CD4-positive, CD25-positive, alpha-beta regulatory T cell (primary cell): ENCODE data around the gene RASL11B. TPM values are rescaled to one million over a fixed set of nuclear protein-coding genes. Genes with fewer than 3 reads are reported as not detected.

Source experiments
- ATAC-seq, 2 donors: fragments of 150-1000 bp; cut with Tn5 transposase; one replicate each; pipeline ENCODE4 v1.10.0; 2021; ENCODE audit warnings: low read depth in 2 of 2, moderate number of reproducible peaks in 2 of 2, moderate library complexity in 1 of 2
- DNase-seq, 3 donors: peaks; one replicate each; pipeline versions ENCODE4 v3.0.0 to v3.0.0-alpha.2; 2012 to 2022; ENCODE audit warnings: mixed read lengths in 1 of 3
- H3K27ac ChIP-seq: one replicate; pipeline ENCODE4 v1.7.0; 2013; ENCODE audit warnings: mild to moderate bottlenecking, low read length; ENCODE audit not compliant: insufficient read depth, poor library complexity, severe bottlenecking
- H3K27me3 ChIP-seq: one replicate; pipeline ENCODE4 v1.7.0; 2013; ENCODE audit warnings: low read length; ENCODE audit not compliant: control insufficient read depth, insufficient read depth
- H3K36me3 ChIP-seq: one replicate; pipeline ENCODE4 v1.7.0; 2013; ENCODE audit warnings: mild to moderate bottlenecking, low read length, moderate library complexity; ENCODE audit not compliant: control insufficient read depth, insufficient read depth
- H3K4me1 ChIP-seq: 2 replicates; pipeline ENCODE4 v1.7.0; 2013; ENCODE audit warnings: mild to moderate bottlenecking, low read length; ENCODE audit not compliant: insufficient read depth, control insufficient read depth, poor library complexity, severe bottlenecking
- H3K4me3 ChIP-seq: one replicate; pipeline ENCODE4 v1.7.0; 2013; ENCODE audit warnings: low read depth, mild to moderate bottlenecking, low read length, moderate library complexity
- H3K9me3 ChIP-seq, 2 experiments: 1 replicate in 1 of 2; 2 replicates in 1 of 2; pipeline ENCODE4 v1.7.0; 2013; ENCODE audit warnings: low read length in 2 of 2, mild to moderate bottlenecking in 1 of 2, moderate library complexity in 1 of 2; ENCODE audit not compliant: control insufficient read depth in 2 of 2
- H3K27ac Mint-ChIP-seq, 3 donors: one replicate each; pipeline ENCODE4 v1.8.0; 2020 to 2022; ENCODE audit warnings: mild to moderate bottlenecking in 3 of 3, mixed read lengths in 3 of 3, moderate library complexity in 2 of 3
- H3K27me3 Mint-ChIP-seq: one replicate; pipeline ENCODE4 v1.8.0; 2022; ENCODE audit warnings: mild to moderate bottlenecking, mixed read lengths
- H3K36me3 Mint-ChIP-seq: one replicate; pipeline ENCODE4 v1.8.0; 2020; ENCODE audit warnings: mixed read lengths
- H3K4me1 Mint-ChIP-seq, 4 donors: one replicate each; pipeline ENCODE4 v1.8.0; 2020 to 2022; ENCODE audit warnings: mixed read lengths in 4 of 4, mild to moderate bottlenecking in 1 of 4
- H3K4me3 Mint-ChIP-seq, 4 donors: one replicate each; pipeline ENCODE4 v1.8.0; 2020 to 2022; ENCODE audit warnings: mild to moderate bottlenecking in 4 of 4, mixed read lengths in 4 of 4, moderate library complexity in 3 of 4
- H3K9me3 Mint-ChIP-seq, 7 donors: one replicate each; pipeline ENCODE4 v1.8.0; 2020 to 2022; ENCODE audit warnings: mixed read lengths in 7 of 7, mild to moderate bottlenecking in 3 of 7, moderate library complexity in 2 of 7
- polyA plus RNA-seq, 4 donors: library from polyadenylated mRNA; unstranded; fragments of 300-500 nt; fragmentation: Illumina TruSeq; gene quantifications; one replicate each; pipeline ENCODE4 v1.2.3, GENCODE V29; 2021
- total RNA-seq: library from RNA; stranded (reverse); gene quantifications from one replicate; pipeline ENCODE4 v1.2.3, GENCODE V29; 2022

The RASL11B gene
- total and polyA plus RNA-seq, 5 donors from 2014 or later, result 0.22 to 0.30 TPM; not detected in 3

GRCh38 chr4:52840531-52841370 lies 21.4 kb upstream of the RASL11B start:
- Mint-ChIP-seq H3K27me3 (no peaks in the 10 kb centered on the region), H3K27ac (no peak overlapping the region), H3K4me1 (no peaks in the 10 kb centered on the region), H3K36me3 (no peaks in the 10 kb centered on the region), H3K9me3 (no peaks in the 10 kb centered on the region), H3K4me3 (no peak overlapping the region)
- DNase-seq, result no peak
- ATAC-seq, result no peak
- Histone ChIP-seq H3K4me1 (no peaks in the 10 kb centered on the region), H3K36me3 (no peaks in the 10 kb centered on the region), H3K9me3 (no peaks in the 10 kb centered on the region), H3K27ac (no peak overlapping the region), H3K27me3 (no peaks in the 10 kb centered on the region), H3K4me3 (no peak overlapping the region)

- Histone ChIP-seq H3K27me3 (no peaks in the 10 kb centered on the region), H3K9me3 (no peaks in the 10 kb centered on the region), H3K36me3 (no peaks in the 10 kb centered on the region), H3K27ac (no peak overlapping the region), H3K4me3 (no peak overlapping the region), H3K4me1 (no peaks in the 10 kb centered on the region)
- H3K4me1 Mint-ChIP-seq, result no peaks in the 10 kb centered on the region
- DNase-seq, result no peak
- ATAC-seq, result no peak
- H3K36me3 Mint-ChIP-seq, result no peaks in the 10 kb centered on the region
- no peak overlapping the region for H3K4me3 Mint-ChIP-seq
- no peak overlapping the region for H3K27ac Mint-ChIP-seq
- no peaks in the 10 kb centered on the region for H3K9me3 Mint-ChIP-seq
- no peaks in the 10 kb centered on the region for H3K27me3 Mint-ChIP-seq
Measured at GRCh38 chr4:52841682-52842456, 20.2 kb upstream of the RASL11B start.

GRCh38 chr4:52842792-52843191 lies 19.3 kb upstream of the RASL11B start:
- DNase-seq (no peak), ATAC-seq (no peak)
- Histone ChIP-seq H3K4me1 (no peaks in the 10 kb centered on the region), H3K9me3 (no peaks in the 10 kb centered on the region), H3K27ac (no peak overlapping the region), H3K27me3 (no peaks in the 10 kb centered on the region), H3K4me3 (no peak overlapping the region), H3K36me3 (no peaks in the 10 kb centered on the region)
- no peaks in the 10 kb centered on the region for H3K9me3 Mint-ChIP-seq
- H3K27ac Mint-ChIP-seq, result no peak overlapping the region
- H3K4me3 Mint-ChIP-seq, result no peak overlapping the region
- H3K4me1 Mint-ChIP-seq, result no peaks in the 10 kb centered on the region
- H3K36me3 Mint-ChIP-seq, result no peaks in the 10 kb centered on the region
- H3K27me3 Mint-ChIP-seq, result no peaks in the 10 kb centered on the region

GRCh38 chr4:52843351-52843750 lies 18.8 kb upstream of the RASL11B start:
- no peak overlapping the region for H3K27ac ChIP-seq
- ATAC-seq (no peak), DNase-seq (no peak)
- no peaks in the 10 kb centered on the region for H3K27me3 Mint-ChIP-seq
- no peak overlapping the region for H3K27ac Mint-ChIP-seq
- no peaks in the 10 kb centered on the region for H3K27me3 ChIP-seq
- no peaks in the 10 kb centered on the region for H3K4me1 ChIP-seq
- H3K4me3 Mint-ChIP-seq, result no peak overlapping the region
- no peaks in the 10 kb centered on the region for H3K36me3 Mint-ChIP-seq
- H3K4me1 Mint-ChIP-seq, result no peaks in the 10 kb centered on the region
- no peak overlapping the region for H3K4me3 ChIP-seq
- H3K9me3 ChIP-seq, result no peaks in the 10 kb centered on the region
- no peaks in the 10 kb centered on the region for H3K9me3 Mint-ChIP-seq
- no peaks in the 10 kb centered on the region for H3K36me3 ChIP-seq

GRCh38 chr4:52843958-52844357 lies 18.2 kb upstream of the RASL11B start:
- Histone ChIP-seq H3K36me3 (no peaks in the 10 kb centered on the region), H3K4me3 (no peak overlapping the region), H3K27me3 (no peaks in the 10 kb centered on the region), H3K9me3 (no peaks in the 10 kb centered on the region), H3K27ac (no peak overlapping the region), H3K4me1 (no peaks in the 10 kb centered on the region)
- H3K27ac Mint-ChIP-seq, result no peak overlapping the region
- H3K4me3 Mint-ChIP-seq, result no peak overlapping the region
- no peaks in the 10 kb centered on the region for H3K9me3 Mint-ChIP-seq
- ATAC-seq, result no peak
- H3K27me3 Mint-ChIP-seq, result no peaks in the 10 kb centered on the region
- no peaks in the 10 kb centered on the region for H3K4me1 Mint-ChIP-seq
- DNase-seq, result no peak
- no peaks in the 10 kb centered on the region for H3K36me3 Mint-ChIP-seq

GRCh38 chr4:52844596-52844995 lies 17.5 kb upstream of the RASL11B start:
- H3K27ac Mint-ChIP-seq, result no peak overlapping the region
- H3K4me3 Mint-ChIP-seq, result no peak overlapping the region
- no peaks in the 10 kb centered on the region for H3K9me3 ChIP-seq
- no peaks in the 10 kb centered on the region for H3K27me3 Mint-ChIP-seq
- H3K27ac ChIP-seq, result no peak overlapping the region
- no peaks in the 10 kb centered on the region for H3K4me1 ChIP-seq
- H3K4me3 ChIP-seq, result no peak overlapping the region
- H3K9me3 Mint-ChIP-seq, result no peaks in the 10 kb centered on the region
- H3K36me3 Mint-ChIP-seq, result no peaks in the 10 kb centered on the region
- no peaks in the 10 kb centered on the region for H3K27me3 ChIP-seq
- no peak for ATAC-seq
- DNase-seq, result no peak
- H3K36me3 ChIP-seq, result no peaks in the 10 kb centered on the region
- no peaks in the 10 kb centered on the region for H3K4me1 Mint-ChIP-seq

- H3K27me3 Mint-ChIP-seq, result no peaks in the 10 kb centered on the region
- no peaks in the 10 kb centered on the region for H3K36me3 Mint-ChIP-seq
- H3K9me3 Mint-ChIP-seq, result no peaks in the 10 kb centered on the region
- no peak overlapping the region for H3K27ac Mint-ChIP-seq
- H3K4me1 Mint-ChIP-seq, result no peaks in the 10 kb centered on the region
- no peaks in the 10 kb centered on the region for H3K27me3 ChIP-seq
- H3K4me3 ChIP-seq, result no peak overlapping the region
- DNase-seq (no peak), ATAC-seq (no peak)
- H3K9me3 ChIP-seq, result no peaks in the 10 kb centered on the region
- no peaks in the 10 kb centered on the region for H3K36me3 ChIP-seq
- H3K4me3 Mint-ChIP-seq, result no peak overlapping the region
- no peaks in the 10 kb centered on the region for H3K4me1 ChIP-seq
- no peak overlapping the region for H3K27ac ChIP-seq
Measured at GRCh38 chr4:52846502-52846901, 15.6 kb upstream of the RASL11B start.

GRCh38 chr4:52848254-52848653 lies 13.9 kb upstream of the RASL11B start:
- no peaks in the 10 kb centered on the region for H3K27me3 ChIP-seq
- no peaks in the 10 kb centered on the region for H3K4me1 Mint-ChIP-seq
- ATAC-seq, result no peak
- H3K9me3 ChIP-seq, result no peaks in the 10 kb centered on the region
- no peaks in the 10 kb centered on the region for H3K36me3 ChIP-seq
- H3K27ac ChIP-seq, result no peak overlapping the region
- H3K36me3 Mint-ChIP-seq, result no peaks in the 10 kb centered on the region
- no peaks in the 10 kb centered on the region for H3K27me3 Mint-ChIP-seq
- H3K9me3 Mint-ChIP-seq, result no peaks in the 10 kb centered on the region
- H3K4me1 ChIP-seq, result no peaks in the 10 kb centered on the region
- no peak for DNase-seq
- H3K4me3 Mint-ChIP-seq, result no peak overlapping the region
- no peak overlapping the region for H3K27ac Mint-ChIP-seq
- H3K4me3 ChIP-seq, result no peak overlapping the region
